ENCODE data around the gene PQBP1. TPM values are rescaled to one million over a fixed set of nuclear protein-coding genes. Genes with fewer than 3 reads are reported as not detected.
A peak's percentile ranks its signal among the peaks of the same experiment; 100 is the strongest.

PQBP1 gene
- total and polyA plus RNA-seq, 2 of the 13 experiments (the other 11 are each of a cell fraction or from before 2014, with no cell fraction given): 58.1 to 80.9 TPM

- TF ChIP-seq NONO (IDR thresholded peaks at IDR 0.05) (no peak), NONO (CRISPR knock-in tag; conservative IDR thresholded peaks at IDR 0.05) (no peak), ARNTL (CRISPR knock-in tag; IDR thresholded peaks at IDR 0.05) (0 out of 2 replicates have a peak, but pooled peaks have one; percentile 19), ZNF883 (CRISPR knock-in tag; IDR thresholded peaks at IDR 0.05; ENCODE audit: not compliant biosample characterization) (peak; percentile 35), KLF15 (CRISPR knock-in tag; IDR thresholded peaks at IDR 0.05; ENCODE audit: borderline replicate concordance) (no peak), EEA1 (CRISPR knock-in tag; IDR thresholded peaks at IDR 0.05; ENCODE audit: borderline replicate concordance) (peak; percentile 17; the same call in 1 of the 2 replicates), AGO2 (optimal IDR thresholded peaks at IDR 0.05; ENCODE audit: low read depth, low read length) (peak; percentile 56), ELF1 (CRISPR knock-in tag; IDR thresholded peaks at IDR 0.05) (peak; percentile 22; the same call in 1 of the 2 replicates), CBX5 (CRISPR knock-in tag; IDR thresholded peaks at IDR 0.05; ENCODE audit: borderline replicate concordance) (no peak), ZNF558 (CRISPR knock-in tag; IDR thresholded peaks at IDR 0.05; ENCODE audit: borderline replicate concordance) (peak; percentile 37; the same call in 1 of the 2 replicates), MXI1 (IDR thresholded peaks at IDR 0.05; ENCODE audit: borderline replicate concordance, low read depth, low read length) (peak; percentile 85; the same call in 1 of the 3 replicates), HMGXB4 (CRISPR knock-in tag; IDR thresholded peaks at IDR 0.05; ENCODE audit: borderline replicate concordance in 1 of 2, low read depth in 1 of 2) (0 out of 4 replicates have a peak, but pooled peaks of 1 of the 2 experiments have one; percentile 29), ZNF350 (CRISPR knock-in tag; IDR thresholded peaks at IDR 0.05; ENCODE audit: borderline replicate concordance, low read depth) (peak; percentile 25; the same call in 1 of the 2 replicates), ASH2L (IDR thresholded peaks at IDR 0.05; ENCODE audit: insufficient read length, low read depth, low read length) (peak; percentile 34), SIN3A (IDR thresholded peaks at IDR 0.05; ENCODE audit: borderline replicate concordance, low read depth, low read length) (peak; percentile 70; the same call in 1 of the 2 replicates), ZGPAT (CRISPR knock-in tag; IDR thresholded peaks at IDR 0.05) (peak; percentile 52; the same call in 1 of the 2 replicates), ZNF792 (CRISPR knock-in tag; IDR thresholded peaks at IDR 0.05) (peak; percentile 37; the same call in 1 of the 2 replicates), ZBTB14 (CRISPR knock-in tag; IDR thresholded peaks at IDR 0.05) (peak; percentile 65), TERF1 (CRISPR knock-in tag; IDR thresholded peaks at IDR 0.05) (no peak), SIN3B (IDR thresholded peaks at IDR 0.05; ENCODE audit: low read length) (no peak), SP5 (CRISPR knock-in tag; IDR thresholded peaks at IDR 0.05; ENCODE audit: borderline replicate concordance, low read depth) (no peak)
These were observed 21.1 kb downstream of the PQBP1 start, which contains the start of gene PIM2 (continued) for GRCh38 chrX:48918643-48919340.
